Measurements from ENCODE around the gene TMEM62. TPM values are rescaled to one million over a fixed set of nuclear protein-coding genes. Genes with fewer than 3 reads are reported as not detected.

TMEM62 gene
- 10 to 100 TPM; 11.3 TPM for total RNA-seq

DNA sequence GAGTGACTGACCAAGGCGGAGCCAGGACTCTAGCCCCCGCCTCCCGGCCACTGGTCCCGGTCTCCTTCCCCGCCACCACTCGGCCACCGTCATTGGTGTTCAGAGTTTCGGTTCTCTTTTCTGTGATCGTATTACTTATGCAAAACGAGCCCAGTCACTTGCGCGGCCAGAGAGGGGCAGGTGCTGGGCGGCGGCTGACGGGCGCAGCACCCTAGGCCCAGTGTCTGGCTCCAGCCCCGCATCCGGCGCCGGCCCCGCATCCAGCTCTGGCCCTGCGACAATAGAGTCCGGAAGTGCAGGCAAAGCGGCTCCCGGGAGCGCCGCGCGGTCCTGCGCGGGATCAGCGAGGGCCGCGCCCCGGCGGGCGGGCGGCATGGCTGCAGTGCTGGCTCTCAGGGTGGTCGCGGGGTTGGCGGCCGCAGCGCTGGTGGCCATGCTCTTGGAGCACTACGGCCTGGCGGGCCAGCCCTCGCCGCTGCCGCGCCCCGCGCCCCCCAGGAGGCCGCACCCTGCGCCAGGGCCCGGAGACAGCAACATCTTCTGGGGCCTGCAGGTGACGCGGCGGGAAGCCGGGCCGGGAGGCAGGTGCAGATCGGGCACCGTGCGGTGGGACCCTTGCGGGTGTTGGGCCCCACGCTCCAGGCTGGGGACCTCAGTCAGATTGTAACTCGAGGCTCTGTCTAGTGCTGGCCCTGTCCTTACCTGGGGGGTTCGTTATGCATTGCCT lies at the start of gene TMEM62:
TSS of gene TMEM62 (plus strand) at position 157 of the 727 bp plus-strand sequence. CDS start at position 374, 217 bp downstream.
- TF ChIP-seq, protein P1, sequence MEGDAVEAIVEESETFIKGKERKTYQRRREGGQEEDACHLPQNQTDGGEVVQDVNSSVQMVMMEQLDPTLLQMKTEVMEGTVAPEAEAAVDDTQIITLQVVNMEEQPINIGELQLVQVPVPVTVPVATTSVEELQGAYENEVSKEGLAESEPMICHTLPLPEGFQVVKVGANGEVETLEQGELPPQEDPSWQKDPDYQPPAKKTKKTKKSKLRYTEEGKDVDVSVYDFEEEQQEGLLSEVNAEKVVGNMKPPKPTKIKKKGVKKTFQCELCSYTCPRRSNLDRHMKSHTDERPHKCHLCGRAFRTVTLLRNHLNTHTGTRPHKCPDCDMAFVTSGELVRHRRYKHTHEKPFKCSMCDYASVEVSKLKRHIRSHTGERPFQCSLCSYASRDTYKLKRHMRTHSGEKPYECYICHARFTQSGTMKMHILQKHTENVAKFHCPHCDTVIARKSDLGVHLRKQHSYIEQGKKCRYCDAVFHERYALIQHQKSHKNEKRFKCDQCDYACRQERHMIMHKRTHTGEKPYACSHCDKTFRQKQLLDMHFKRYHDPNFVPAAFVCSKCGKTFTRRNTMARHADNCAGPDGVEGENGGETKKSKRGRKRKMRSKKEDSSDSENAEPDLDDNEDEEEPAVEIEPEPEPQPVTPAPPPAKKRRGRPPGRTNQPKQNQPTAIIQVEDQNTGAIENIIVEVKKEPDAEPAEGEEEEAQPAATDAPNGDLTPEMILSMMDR (IDR thresholded peaks at IDR 0.05): peak in 1 of 2 donors; percentile 28
- Histone ChIP-seq H3K27me3 (no peaks in the 10 kb centered on the region), H3K4me1 (peaks cover 0 to 17% of the 10 kb centered on the region in 2 donors)

DNA sequence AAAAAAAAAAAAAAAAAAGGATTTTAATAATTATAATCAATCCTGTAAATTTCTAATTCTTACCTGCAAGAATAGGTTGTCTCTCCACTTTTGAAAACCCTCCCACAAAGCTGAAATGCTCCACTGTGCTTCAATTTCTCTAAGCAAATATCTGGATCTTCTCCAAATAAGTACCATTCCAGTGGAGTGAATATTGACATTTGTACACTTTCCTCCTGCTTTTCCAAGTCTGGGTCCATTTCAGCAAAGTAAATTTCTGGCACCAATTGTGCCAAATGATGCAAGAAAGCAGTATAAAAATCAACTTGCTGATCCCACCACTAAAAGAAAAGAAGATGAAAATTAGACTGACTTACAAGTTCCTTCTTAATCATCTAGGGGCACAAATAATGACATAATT lies 47.5 kb upstream of the TMEM62 start:
- H3K4me3 ChIP-seq: no peak overlapping the region
- TF ChIP-seq, protein P1 (IDR thresholded peaks at IDR 0.05): no peak
- no peaks in the 10 kb centered on the region for H3K27me3 ChIP-seq
- no peak overlapping the region for H3K27ac ChIP-seq
- DNase-seq (ENCODE audit: low spot score): no peak
- peaks cover 39% of the 10 kb centered on the region for H3K36me3 ChIP-seq
- no peaks in the 10 kb centered on the region for H3K9me3 ChIP-seq
- H3K4me1 ChIP-seq: no peaks in the 10 kb centered on the region

More for the DNA sequence above, at the start of gene TMEM62:
- no peaks in the 10 kb centered on the region for H3K9me3 ChIP-seq
- peaks cover 18% of the 10 kb centered on the region for H3K36me3 ChIP-seq
- DNase-seq (ENCODE audit: low spot score): peak; percentile 85
- H3K27ac ChIP-seq: peak within 1 kb of the TSS; percentile 80 to 81
- peak within 1 kb of the TSS; percentile 78 to 81 for H3K4me3 ChIP-seq

DNA sequence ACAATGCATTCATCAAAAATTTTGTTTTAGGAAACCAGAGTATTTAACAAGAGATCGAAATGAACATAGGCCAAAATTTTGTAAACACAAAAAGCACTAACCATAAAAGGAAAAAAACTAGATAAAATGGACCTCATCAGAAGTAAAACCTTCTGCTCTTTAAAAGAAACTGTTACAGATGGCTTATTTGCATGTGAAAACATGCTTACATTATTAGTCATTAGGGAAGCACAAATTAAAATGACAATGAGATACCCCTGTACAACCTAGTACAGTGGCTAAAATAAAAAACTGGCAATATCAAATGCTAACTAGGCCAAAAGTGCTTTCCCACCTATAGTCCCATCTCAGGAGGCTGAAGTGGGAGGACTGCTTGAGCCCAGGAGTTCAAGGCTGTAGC lies 46.8 kb upstream of the TMEM62 start:
- no peaks in the 10 kb centered on the region for H3K9me3 ChIP-seq
- no peak for DNase-seq (ENCODE audit: low spot score)
- no peak overlapping the region for H3K27ac ChIP-seq
- H3K4me1 ChIP-seq: no peaks in the 10 kb centered on the region
- peaks cover 33% of the 10 kb centered on the region for H3K36me3 ChIP-seq
- no peak overlapping the region for H3K4me3 ChIP-seq
- TF ChIP-seq, protein P1 (IDR thresholded peaks at IDR 0.05): no peak
- H3K27me3 ChIP-seq: no peaks in the 10 kb centered on the region

DNA sequence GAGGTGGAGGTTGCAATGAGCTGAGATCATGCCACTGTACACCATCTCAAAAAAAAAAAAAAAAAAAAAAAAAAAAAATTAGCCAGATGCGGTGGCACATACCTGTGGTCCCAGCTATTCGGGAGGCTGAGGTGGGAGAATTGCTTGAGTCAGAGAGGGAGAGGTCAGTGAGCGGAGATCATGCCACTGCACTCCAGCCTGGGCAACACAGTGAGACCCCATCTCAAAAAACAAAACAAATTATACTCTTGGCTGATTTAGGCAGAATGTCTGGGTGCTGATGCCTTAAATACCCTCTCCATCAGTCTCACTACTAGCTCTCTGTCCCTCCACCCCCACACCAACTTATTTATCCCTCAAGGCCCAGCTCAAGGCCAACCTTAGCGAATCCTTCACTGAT lies 41.5 kb upstream of the TMEM62 start:
- no peaks in the 10 kb centered on the region for H3K36me3 ChIP-seq
- H3K4me1 ChIP-seq: peaks cover 0 to 22% of the 10 kb centered on the region in 2 donors
- H3K27ac ChIP-seq: no peak overlapping the region
- no peaks in the 10 kb centered on the region for H3K9me3 ChIP-seq
- TF ChIP-seq, protein P1 (IDR thresholded peaks at IDR 0.05): no peak
- no peak overlapping the region for H3K4me3 ChIP-seq
- no peak for DNase-seq (ENCODE audit: low spot score)
- H3K27me3 ChIP-seq: no peaks in the 10 kb centered on the region

DNA sequence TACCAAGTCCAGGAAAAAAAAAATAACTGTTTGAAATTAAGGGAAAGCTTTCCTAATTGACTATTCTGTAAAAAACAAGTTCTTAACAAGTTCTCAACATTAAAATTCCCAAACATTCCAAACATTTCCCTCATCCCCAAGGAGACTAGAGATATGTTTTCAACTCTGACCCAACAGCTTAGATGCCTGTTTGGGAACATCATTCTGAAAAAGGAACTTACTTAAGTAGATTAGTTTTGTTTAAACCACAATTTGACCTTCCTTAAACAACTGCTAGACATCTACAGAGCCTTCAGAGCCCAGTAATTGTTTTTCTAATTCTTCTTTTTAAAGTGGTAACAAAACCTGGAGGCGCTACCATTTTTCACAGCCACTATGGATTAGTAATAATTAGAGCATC lies 40.4 kb upstream of the TMEM62 start:
- peak overlapping the region in 1 of 2 donors; percentile 44 for H3K27ac ChIP-seq

More for the DNA sequence above, 40.4 kb upstream of the TMEM62 start:
- TF ChIP-seq, protein P1 (IDR thresholded peaks at IDR 0.05): no peak
- Histone ChIP-seq H3K36me3 (no peaks in the 10 kb centered on the region), H3K4me3 (no peak overlapping the region), H3K4me1 (peaks cover 0 to 22% of the 10 kb centered on the region in 2 donors), H3K27me3 (no peaks in the 10 kb centered on the region), H3K9me3 (no peaks in the 10 kb centered on the region)
- no peak for DNase-seq (ENCODE audit: low spot score)

All from right atrium auricular region (tissue), 2 donors.